GM21717 (cell line): ENCODE results near the gene SMARCC1.

Source experiments
- ATAC-seq: cut with Tn5 transposase; IDR thresholded peaks from one replicate; pipeline ENCODE4 v1.9.1; 2021; ENCODE audit warnings: mild to moderate bottlenecking, moderate library complexity; ENCODE audit not compliant: unreplicated experiment

Gene SMARCC1

GRCh38 chr3:47705391-47705790 is 76.3 kb downstream of the SMARCC1 start:
- ATAC-seq, result no peak

GRCh38 chr3:47704237-47704612 is 77.5 kb downstream of the SMARCC1 start:
- ATAC-seq, result no peak

- ATAC-seq, result no peak
Measured at GRCh38 chr3:47701388-47701787, 80.3 kb downstream of the SMARCC1 start.

- ATAC-seq, result no peak
Measured at GRCh38 chr3:47692158-47692557, 89.5 kb downstream of the SMARCC1 start.

GRCh38 chr3:47688488-47688887 is 93.2 kb downstream of the SMARCC1 start:
- ATAC-seq, result no peak

- ATAC-seq, result no peak
Measured at GRCh38 chr3:47685037-47685436, 96.7 kb downstream of the SMARCC1 start.

GRCh38 chr3:47681016-47681415 is 100.7 kb downstream of the SMARCC1 start:
- no peak for ATAC-seq

GRCh38 chr3:47678446-47679338 is 103.0 kb downstream of the SMARCC1 start:
- no peak for ATAC-seq

- ATAC-seq, result no peak
Measured at GRCh38 chr3:47669026-47669749, 112.5 kb downstream of the SMARCC1 start.

GRCh38 chr3:47666118-47666517 is 115.6 kb downstream of the SMARCC1 start:
- ATAC-seq, result no peak

GRCh38 chr3:47664519-47664918 is 117.2 kb downstream of the SMARCC1 start:
- ATAC-seq, result no peak

GRCh38 chr3:47663630-47664240 is 118.0 kb downstream of the SMARCC1 start:
- no peak for ATAC-seq

GRCh38 chr3:47661121-47661752 is 120.5 kb downstream of the SMARCC1 start:
- ATAC-seq, result no peak

GRCh38 chr3:47658444-47658843 is 123.2 kb downstream of the SMARCC1 start:
- no peak for ATAC-seq

GRCh38 chr3:47652142-47652541 is 129.6 kb downstream of the SMARCC1 start:
- ATAC-seq, result no peak

- ATAC-seq, result no peak
Measured at GRCh38 chr3:47650294-47650693, 131.4 kb downstream of the SMARCC1 start.

- no peak for ATAC-seq
Measured at GRCh38 chr3:47647550-47647949, 134.1 kb downstream of the SMARCC1 start.

GRCh38 chr3:47646362-47646761 is 135.3 kb downstream of the SMARCC1 start:
- no peak for ATAC-seq

GRCh38 chr3:47645551-47645950 is 136.1 kb downstream of the SMARCC1 start:
- no peak for ATAC-seq

- no peak for ATAC-seq
Measured at GRCh38 chr3:47643092-47643491, 138.6 kb downstream of the SMARCC1 start.

GRCh38 chr3:47641739-47642138 is 140.0 kb downstream of the SMARCC1 start:
- ATAC-seq, result no peak
